Cerebellar nuclear complex (tissue), 1 donor: Measurements from ENCODE around the gene MFN1.

Source experiments
- DNase-seq, 2 experiments: peaks; one replicate each; lab custom pipeline; 2025; lab: John Stamatoyannopoulos, UW

Gene MFN1

GRCh38 chr3:179430277-179430870, 82.9 kb downstream of the MFN1 start:
- no peak for DNase-seq

- DNase-seq, result no peak
Observed at GRCh38 chr3:179432021-179432420, 84.5 kb downstream of the MFN1 start.

DNA sequence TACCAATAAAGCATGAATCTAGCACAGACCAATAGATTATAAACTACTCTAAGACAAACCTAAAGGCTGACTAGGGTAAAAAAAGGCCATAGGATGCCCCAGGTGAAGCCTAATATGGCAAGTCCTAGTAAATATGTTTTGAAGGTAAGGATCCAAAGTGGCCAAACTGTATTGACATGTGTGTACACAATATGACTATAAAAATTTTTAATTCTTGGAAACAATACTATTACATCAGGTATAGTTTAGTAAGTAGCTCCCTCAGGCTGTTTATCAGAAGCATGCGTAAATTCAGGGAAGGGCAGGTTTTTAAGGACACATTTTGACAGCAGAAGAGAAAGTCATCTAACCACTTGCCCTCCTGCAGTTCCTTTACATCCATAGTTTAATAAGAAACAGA, 84.9 kb downstream of the MFN1 start:
- DNase-seq, result no peak

- DNase-seq, result no peak
Observed at GRCh38 chr3:179436517-179436916, 89.0 kb downstream of the MFN1 start.

DNA sequence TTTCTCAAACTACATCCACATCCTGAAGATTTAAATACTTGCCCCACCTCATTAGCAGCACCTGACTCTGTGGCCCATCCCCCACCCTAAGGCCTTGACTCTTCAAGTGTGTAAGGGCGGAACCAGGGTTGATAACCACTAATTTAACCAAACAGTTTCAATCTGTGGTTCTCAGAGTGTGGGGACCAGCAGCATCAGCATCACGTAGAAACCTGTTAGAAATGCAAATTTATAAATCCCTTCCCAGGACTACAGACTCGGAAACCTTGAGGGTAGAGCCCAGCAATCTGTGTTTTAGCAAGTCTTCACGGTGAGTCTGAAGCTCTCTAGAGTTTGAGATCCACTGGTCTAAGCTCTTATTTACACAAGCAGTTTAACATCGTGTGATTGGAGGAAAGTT, 91.3 kb downstream of the MFN1 start:
- DNase-seq, result no peak
